ENCODE measurements around the gene OARD1. TPM values are rescaled to one million over a fixed set of nuclear protein-coding genes. Genes with fewer than 3 reads are reported as not detected.
"Not testable (repeated sequence)": the region's sequence is repeated elsewhere in the genome, so short reads cannot be mapped to it uniquely, and the experiment has no call there.

OARD1 gene
- 18.6 TPM for polyA plus RNA-seq (2013, experiment 1 of 2)
- polyA plus RNA-seq (2013, experiment 2 of 2), result 18.9 TPM

DNA sequence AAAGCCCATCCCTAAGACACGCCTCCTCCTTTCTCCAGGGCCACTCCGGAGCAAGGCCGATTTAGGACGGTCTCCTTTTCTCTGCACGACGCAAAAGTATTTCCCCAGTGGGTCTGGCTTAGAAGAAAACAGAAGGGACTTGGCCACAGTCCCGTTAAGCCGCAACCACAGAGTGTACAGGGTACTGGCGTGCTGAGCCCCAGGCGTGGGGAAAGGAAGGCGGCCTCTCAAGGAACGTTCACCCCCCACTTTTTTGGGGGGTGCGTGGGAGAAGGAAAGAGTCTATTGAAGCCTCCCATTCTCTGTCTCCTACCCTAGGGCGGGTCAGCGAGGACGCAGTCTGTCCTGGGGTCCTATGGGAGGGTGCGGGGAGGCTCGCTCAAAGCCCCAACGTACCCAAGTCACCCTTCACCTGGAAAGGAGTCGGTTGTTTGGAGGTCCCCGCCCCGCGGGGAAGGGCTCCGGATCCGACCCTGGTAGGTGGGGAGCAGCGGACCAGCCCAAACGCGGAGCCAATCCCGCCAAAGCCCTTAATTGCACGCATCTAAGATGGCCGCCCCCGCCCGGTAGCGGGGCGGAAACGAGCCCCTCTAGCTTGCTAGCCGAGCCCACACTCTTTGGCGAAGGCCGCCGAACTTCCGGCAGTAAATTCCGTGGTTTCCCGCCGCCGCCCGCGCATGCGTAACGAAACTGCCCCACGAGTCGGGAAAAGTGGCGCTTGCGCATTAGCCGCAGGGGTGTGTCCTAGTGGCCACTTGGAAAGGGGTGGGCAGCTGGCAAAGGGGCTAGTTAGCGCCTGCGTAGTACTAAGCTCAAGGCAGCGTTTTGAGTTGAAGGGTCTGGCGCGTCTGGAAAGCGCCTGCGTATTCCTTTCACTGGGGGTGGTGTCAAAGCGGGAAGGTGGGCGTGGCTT lies at the start of gene OARD1:
OARD1 (minus strand) TSS at position 434 of the 913 bp plus-strand sequence. CDS start 722 bp downstream, outside the sequence.
- H3K14ac ChIP-seq (ENCODE audit: low read length in 2 of 2), result peak within 1 kb of the TSS; percentile 72 to 87
- H3K4ac ChIP-seq (ENCODE audit: low read depth in 1 of 2, low read length in 2 of 2), result peak within 1 kb of the TSS; percentile 39 to 96
- H3K27ac ChIP-seq (ENCODE audit: low read length, poor library complexity, severe bottlenecking), result peak within 1 kb of the TSS; percentile 96
- peak within 1 kb of the TSS; percentile 97 to 98 for H3K18ac ChIP-seq (ENCODE audit: low read depth in 1 of 2, low read length in 2 of 2)
- peaks cover 0 to 33% of the 10 kb centered on the region in 2 experiments for H3K36me3 ChIP-seq (ENCODE audit: control insufficient read depth in 1 of 2, insufficient read depth in 2 of 2, low read depth in 1 of 2, low read length in 2 of 2)
- no peaks in the 10 kb centered on the region for H3K9me3 ChIP-seq (ENCODE audit: control insufficient read depth, low read length)
- H3K4me2 ChIP-seq (ENCODE audit: low read length, poor library complexity, severe bottlenecking), result peak within 1 kb of the TSS; percentile 82
- peak within 1 kb of the TSS; percentile 94 for H2AK5ac ChIP-seq (ENCODE audit: low read length, severe bottlenecking)
- H3K4me3 ChIP-seq (ENCODE audit: insufficient read depth in 1 of 2, low read depth in 1 of 2, low read length in 2 of 2), result peak within 1 kb of the TSS; percentile 85 to 88
- DNase-seq, result peak; percentile 100
- H3K27me3 ChIP-seq (ENCODE audit: control insufficient read depth in 1 of 2, insufficient read depth in 1 of 2, low read length in 2 of 2), result no peaks in the 10 kb centered on the region
- H2BK5ac ChIP-seq (ENCODE audit: low read depth, low read length, poor library complexity, severe bottlenecking), result peak within 1 kb of the TSS; percentile 96
- peak within 1 kb of the TSS in 1 of 2 experiments; percentile 83 for H3K23ac ChIP-seq (ENCODE audit: low read length in 2 of 2)
- H3K9ac ChIP-seq (ENCODE audit: low read length), result peak within 1 kb of the TSS; percentile 96
- H3K79me1 ChIP-seq (replicated peaks; ENCODE audit: low read length, poor library complexity, severe bottlenecking), result peaks cover 7% of the 10 kb centered on the region
- peak within 1 kb of the TSS; percentile 94 for H2BK15ac ChIP-seq (ENCODE audit: low read depth, poor library complexity, severe bottlenecking)
- H2BK12ac ChIP-seq (ENCODE audit: low read length in 2 of 2), result no peak within 1 kb of the TSS
- peak within 1 kb of the TSS; percentile 79 for H4K8ac ChIP-seq (ENCODE audit: low read length)
- H3K4me1 ChIP-seq (ENCODE audit: control insufficient read depth, insufficient read depth, low read depth, low read length), result no peaks in the 10 kb centered on the region
- H2AFZ ChIP-seq (ENCODE audit: low read depth, low read length), result peak within 1 kb of the TSS; percentile 8
- under 1% methylated on average over 56 of the region's 63 CpGs for WGBS
- peak within 1 kb of the TSS; percentile 96 for H4K91ac ChIP-seq (ENCODE audit: low read length)
- H2BK120ac ChIP-seq (ENCODE audit: low read depth, low read length), result peak within 1 kb of the TSS; percentile 97

DNA sequence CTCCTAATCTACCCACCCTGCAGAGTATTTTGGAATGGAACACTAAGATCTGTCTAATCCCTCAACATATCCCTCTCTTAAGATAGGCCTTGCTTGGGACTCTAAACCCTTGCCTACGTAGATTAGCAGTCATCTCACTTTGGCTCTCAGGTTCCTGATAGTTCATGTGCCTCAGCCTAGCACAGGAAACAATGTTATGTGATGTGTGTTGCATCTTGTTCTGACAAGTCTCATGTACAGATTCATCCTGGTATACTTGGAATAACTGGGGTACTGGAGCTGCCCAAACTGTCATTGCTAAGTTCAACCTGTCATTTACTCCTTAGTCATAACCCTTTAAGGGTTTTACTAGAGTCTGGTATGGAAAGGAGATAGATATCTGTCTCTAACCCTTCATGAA lies 47.9 kb upstream of the OARD1 start:
- H2AFZ ChIP-seq (ENCODE audit: low read depth, low read length), result no peak overlapping the region
- no peaks in the 10 kb centered on the region for H3K9me3 ChIP-seq (ENCODE audit: control insufficient read depth, low read length)
- H3K36me3 ChIP-seq (ENCODE audit: control insufficient read depth in 1 of 2, insufficient read depth in 2 of 2, low read depth in 1 of 2, low read length in 2 of 2), result no peaks in the 10 kb centered on the region
- H4K8ac ChIP-seq (ENCODE audit: low read length), result no peak overlapping the region
- H3K14ac ChIP-seq (ENCODE audit: low read length in 2 of 2), result no peak overlapping the region
- H3K18ac ChIP-seq (ENCODE audit: low read depth in 1 of 2, low read length in 2 of 2), result no peak overlapping the region
- no peak overlapping the region for H3K4me3 ChIP-seq (ENCODE audit: insufficient read depth in 1 of 2, low read depth in 1 of 2, low read length in 2 of 2)
- 80% methylated on average over 1 of the region's 1 CpG for WGBS
- no peaks in the 10 kb centered on the region for H3K79me1 ChIP-seq (replicated peaks; ENCODE audit: low read length, poor library complexity, severe bottlenecking)
- H3K27ac ChIP-seq (ENCODE audit: low read length, poor library complexity, severe bottlenecking), result no peak overlapping the region
- H3K23ac ChIP-seq (ENCODE audit: low read length in 2 of 2), result no peak overlapping the region
- no peaks in the 10 kb centered on the region for H3K4me1 ChIP-seq (ENCODE audit: control insufficient read depth, insufficient read depth, low read depth, low read length)
- H2BK12ac ChIP-seq (ENCODE audit: low read length in 2 of 2), result no peak overlapping the region
- H3K9ac ChIP-seq (ENCODE audit: low read length), result no peak overlapping the region
- H3K4me2 ChIP-seq (ENCODE audit: low read length, poor library complexity, severe bottlenecking), result no peak overlapping the region
- no peak overlapping the region for H2BK15ac ChIP-seq (ENCODE audit: low read depth, poor library complexity, severe bottlenecking)
- H3K4ac ChIP-seq (ENCODE audit: low read depth in 1 of 2, low read length in 2 of 2), result no peak overlapping the region
- no peak overlapping the region for H4K91ac ChIP-seq (ENCODE audit: low read length)
- no peaks in the 10 kb centered on the region for H3K27me3 ChIP-seq (ENCODE audit: control insufficient read depth in 1 of 2, insufficient read depth in 1 of 2, low read length in 2 of 2)
- no peak overlapping the region for H2AK5ac ChIP-seq (ENCODE audit: low read length, severe bottlenecking)
- H2BK120ac ChIP-seq (ENCODE audit: low read depth, low read length), result no peak overlapping the region
- DNase-seq, result no peak
- H2BK5ac ChIP-seq (ENCODE audit: low read depth, low read length, poor library complexity, severe bottlenecking), result no peak overlapping the region

GRCh38 chr6:41119508-41119907 lies 47.4 kb upstream of the OARD1 start:
- Histone ChIP-seq H3K18ac (ENCODE audit: low read depth in 1 of 2, low read length in 2 of 2) (no peak overlapping the region), H2AFZ (ENCODE audit: low read depth, low read length) (no peak overlapping the region), H4K8ac (ENCODE audit: low read length) (no peak overlapping the region), H3K4me1 (ENCODE audit: control insufficient read depth, insufficient read depth, low read depth, low read length) (no peaks in the 10 kb centered on the region), H3K27me3 (ENCODE audit: control insufficient read depth in 1 of 2, insufficient read depth in 1 of 2, low read length in 2 of 2) (no peaks in the 10 kb centered on the region), H3K27ac (ENCODE audit: low read length, poor library complexity, severe bottlenecking) (no peak overlapping the region), H3K9me3 (ENCODE audit: control insufficient read depth, low read length) (no peaks in the 10 kb centered on the region), H2BK15ac (ENCODE audit: low read depth, poor library complexity, severe bottlenecking) (no peak overlapping the region), H2AK5ac (ENCODE audit: low read length, severe bottlenecking) (no peak overlapping the region), H3K4me3 (ENCODE audit: insufficient read depth in 1 of 2, low read depth in 1 of 2, low read length in 2 of 2) (no peak overlapping the region), H3K23ac (ENCODE audit: low read length in 2 of 2) (no peak overlapping the region), H4K91ac (ENCODE audit: low read length) (no peak overlapping the region), H2BK12ac (ENCODE audit: low read length in 2 of 2) (no peak overlapping the region), H2BK5ac (ENCODE audit: low read depth, low read length, poor library complexity, severe bottlenecking) (no peak overlapping the region), H3K14ac (ENCODE audit: low read length in 2 of 2) (no peak overlapping the region), H3K36me3 (ENCODE audit: control insufficient read depth in 1 of 2, insufficient read depth in 2 of 2, low read depth in 1 of 2, low read length in 2 of 2) (no peaks in the 10 kb centered on the region), H2BK120ac (ENCODE audit: low read depth, low read length) (no peak overlapping the region), H3K4ac (ENCODE audit: low read depth in 1 of 2, low read length in 2 of 2) (no peak overlapping the region), H3K79me1 (replicated peaks; ENCODE audit: low read length, poor library complexity, severe bottlenecking) (no peaks in the 10 kb centered on the region), H3K9ac (ENCODE audit: low read length) (no peak overlapping the region), H3K4me2 (ENCODE audit: low read length, poor library complexity, severe bottlenecking) (no peak overlapping the region)
- no peak for DNase-seq
- 100% methylated on average over 1 of the region's 1 CpG for WGBS

DNA sequence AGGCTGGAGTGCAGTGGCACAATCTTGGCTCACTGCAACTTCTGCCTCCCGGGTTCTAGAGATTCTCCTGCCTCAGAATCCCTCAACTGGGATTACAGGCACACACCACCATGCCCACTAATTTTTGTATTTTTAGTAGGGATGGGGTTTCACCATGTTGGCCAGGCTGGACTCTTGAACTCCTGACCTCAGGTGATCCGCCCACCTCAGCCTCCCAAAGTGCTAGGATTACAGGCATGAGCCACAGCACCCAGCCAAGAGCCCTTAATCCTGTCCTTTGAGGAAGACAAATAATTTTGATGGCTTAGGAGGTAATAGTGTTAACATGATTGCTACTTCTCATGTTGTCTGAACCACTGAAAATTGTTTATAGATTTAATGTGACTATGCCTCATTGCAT lies 42.9 kb upstream of the OARD1 start:
- H2AK5ac ChIP-seq (ENCODE audit: low read length, severe bottlenecking); H3K4me3 ChIP-seq (ENCODE audit: insufficient read depth in 1 of 2, low read depth in 1 of 2, low read length in 2 of 2); H3K18ac ChIP-seq (ENCODE audit: low read depth in 1 of 2, low read length in 2 of 2); H3K79me1 ChIP-seq (replicated peaks; ENCODE audit: low read length, poor library complexity, severe bottlenecking); DNase-seq; H3K4me1 ChIP-seq (ENCODE audit: control insufficient read depth, insufficient read depth, low read depth, low read length); H3K27ac ChIP-seq (ENCODE audit: low read length, poor library complexity, severe bottlenecking); H2BK120ac ChIP-seq (ENCODE audit: low read depth, low read length); H4K8ac ChIP-seq (ENCODE audit: low read length); H2BK15ac ChIP-seq (ENCODE audit: low read depth, poor library complexity, severe bottlenecking); H3K14ac ChIP-seq (ENCODE audit: low read length in 2 of 2); H2AFZ ChIP-seq (ENCODE audit: low read depth, low read length); H3K9ac ChIP-seq (ENCODE audit: low read length); H3K4ac ChIP-seq (ENCODE audit: low read depth in 1 of 2, low read length in 2 of 2); H3K4me2 ChIP-seq (ENCODE audit: low read length, poor library complexity, severe bottlenecking); H3K23ac ChIP-seq (ENCODE audit: low read length in 2 of 2); H2BK12ac ChIP-seq (ENCODE audit: low read length in 2 of 2); H4K91ac ChIP-seq (ENCODE audit: low read length); H3K9me3 ChIP-seq (ENCODE audit: control insufficient read depth, low read length); H3K27me3 ChIP-seq (ENCODE audit: control insufficient read depth in 1 of 2, insufficient read depth in 1 of 2, low read length in 2 of 2); H3K36me3 ChIP-seq (ENCODE audit: control insufficient read depth in 1 of 2, insufficient read depth in 2 of 2, low read depth in 1 of 2, low read length in 2 of 2); H2BK5ac ChIP-seq (ENCODE audit: low read depth, low read length, poor library complexity, severe bottlenecking): not testable (repeated sequence)
- WGBS, result no CpG with 5 or more reads among the region's 2 CpGs
